T-cell (primary cell): ENCODE results near the gene EID3. TPM values are rescaled to one million over a fixed set of nuclear protein-coding genes. Genes with fewer than 3 reads are reported as not detected.

Experiments
- ATAC-seq, 4 experiments: fragments of 200-7000 bp in 3 of 4; fragments of 150-1000 bp in 1 of 4; cut with Tn5 transposase; replicated peaks in 1 of 4; 1 replicate in 3 of 4; 2 replicates in 1 of 4; pipeline ENCODE4 v1.10.0; 2021; ENCODE audit warnings: moderate library complexity in 3 of 4, mild to moderate bottlenecking in 2 of 4, moderate number of reproducible peaks in 1 of 4
- CTCF ChIA-PET, 2 donors: fragments of 300-600 bp; sonication (Branson Sonifier 250); formaldehyde crosslinking; loops; one replicate each; lab custom pipeline; 2022; ENCODE audit warnings: antibody characterized with exemption in 2 of 2; lab: Charles Lee
- POLR2A ChIA-PET, 2 donors: fragments of 300-600 bp; sonication (Branson Sonifier 250); formaldehyde crosslinking; loops; one replicate each; lab custom pipeline; 2022; ENCODE audit warnings: antibody characterized with exemption in 2 of 2; lab: Charles Lee
- DNase-seq, 35 experiments: peaks; one replicate each; pipeline versions ENCODE4 v3.0.0 to v3.0.0-alpha.2; 2013 to 2023
- H3K27ac ChIP-seq: one replicate; pipeline ENCODE4 v1.5.1; 2013; ENCODE audit warnings: low read length
- H3K27me3 ChIP-seq, 2 experiments: replicated peaks in 1 of 2; 1 replicate in 1 of 2; 2 replicates in 1 of 2; pipeline versions ENCODE4 v1.6.1 to v1.7.0; 2013; ENCODE audit warnings: low read length in 1 of 2, mixed read lengths in 1 of 2; ENCODE audit not compliant: control insufficient read depth in 2 of 2, insufficient read depth in 2 of 2; ENCODE audit errors: extremely low read depth in 1 of 2
- H3K36me3 ChIP-seq, 2 donors: 1 replicate in 1 of 2; 2 replicates in 1 of 2; pipeline versions ENCODE4 v1.6.1 to v1.7.0; 2013; ENCODE audit warnings: low read length in 1 of 2; ENCODE audit not compliant: control insufficient read depth in 2 of 2, insufficient read depth in 1 of 2; ENCODE audit errors: extremely low read depth in 1 of 2
- H3K4me1 ChIP-seq, 2 experiments: 1 replicate in 1 of 2; 2 replicates in 1 of 2; pipeline versions ENCODE4 v1.6.1 to v1.7.0; 2013; ENCODE audit warnings: low read length in 2 of 2, mixed read lengths in 1 of 2; ENCODE audit not compliant: insufficient read depth in 2 of 2, control insufficient read depth in 1 of 2; ENCODE audit errors: extremely low read depth in 1 of 2
- H3K4me3 ChIP-seq, 2 donors: 1 replicate in 1 of 2; 2 replicates in 1 of 2; pipeline versions ENCODE4 v1.5.1 to v1.7.0; 2013; ENCODE audit warnings: mild to moderate bottlenecking in 2 of 2, low read length in 1 of 2, moderate library complexity in 1 of 2; ENCODE audit not compliant: control insufficient read depth in 1 of 2; ENCODE audit errors: extremely low read depth in 1 of 2
- H3K9me3 ChIP-seq: 2 replicates; pipeline ENCODE4 v1.7.0; 2013
- H3K27ac Mint-ChIP-seq, 2 donors: one replicate each; pipeline ENCODE4 v1.8.0; 2020 to 2021; ENCODE audit warnings: mild to moderate bottlenecking in 2 of 2, mixed read lengths in 2 of 2
- H3K27me3 Mint-ChIP-seq, 2 donors: one replicate each; pipeline ENCODE4 v1.8.0; 2021 to 2022; ENCODE audit warnings: mixed read lengths in 2 of 2
- H3K36me3 Mint-ChIP-seq: one replicate; pipeline ENCODE4 v1.8.0; 2021; ENCODE audit warnings: mixed read lengths
- H3K4me1 Mint-ChIP-seq, 3 donors: one replicate each; pipeline ENCODE4 v1.8.0; 2020 to 2022; ENCODE audit warnings: mixed read lengths in 3 of 3, mild to moderate bottlenecking in 1 of 3
- H3K4me3 Mint-ChIP-seq, 3 donors: one replicate each; pipeline ENCODE4 v1.8.0; 2020 to 2022; ENCODE audit warnings: mild to moderate bottlenecking in 3 of 3, mixed read lengths in 3 of 3, moderate library complexity in 3 of 3
- H3K9me3 Mint-ChIP-seq, 3 donors: one replicate each; pipeline ENCODE4 v1.8.0; 2020 to 2022; ENCODE audit warnings: mixed read lengths in 3 of 3
- WGBS: methylation state at CpG from one replicate; pipeline ENCODE4 v1.1.5; 2013; ENCODE audit warnings: missing lambda C conversion rate; ENCODE audit not compliant: insufficient coverage; 5-methylcytosine and 5-hydroxymethylcytosine counted together
- total RNA-seq, 35 experiments: library from RNA in 6 of 35; stranded (reverse) in 6 of 35; fragments of 120-200 nt in 1 of 35; gene quantifications; one replicate each; pipeline versions ENCODE4 v1.2.1 to v1.2.4 and lab custom pipeline; 2013 to 2026

The EID3 gene
- total RNA-seq, 5 donors from 2014 or later (not counting 1 experiment from before 2014, with no cell fraction given) = 5.6 to 13.0 (median 6.0) TPM

GRCh38 chr12:104306943-104307654, 3.6 kb downstream of the EID3 start:
- Mint-ChIP-seq H3K4me1 (peaks cover 55 to 59% (median 56%) of the 10 kb centered on the region in 3 donors), H3K27me3 (no peaks in the 10 kb centered on the region), H3K27ac (no peak overlapping the region), H3K9me3 (no peaks in the 10 kb centered on the region), H3K4me3 (no peak overlapping the region), H3K36me3 (peaks cover 11% of the 10 kb centered on the region)
- POLR2A ChIA-PET = no interaction called here
- no peak overlapping the region for H3K4me3 ChIP-seq
- DNase-seq = no peak
- peaks cover 0 to 13% of the 10 kb centered on the region in 2 donors for H3K36me3 ChIP-seq
- CTCF ChIA-PET = interaction anchor here in 1 of 2 donors (0.6 kb wide), 1 partner anchor 10 kb away, joined by 5 read pairs; no protein-coding TSS in a partner anchor
- no peaks in the 10 kb centered on the region for H3K9me3 ChIP-seq
- 96% methylated on average over 3 of the region's 6 CpGs for WGBS
- H3K27me3 ChIP-seq = no peaks in the 10 kb centered on the region
- no peak for ATAC-seq
- H3K4me1 ChIP-seq = peaks cover 16 to 17% of the 10 kb centered on the region in 2 experiments
- no peak overlapping the region for H3K27ac ChIP-seq

- ChIA-PET POLR2A (no interaction called here), CTCF (no interaction called here)
- DNase-seq (no peak), ATAC-seq (no peak)
- Histone ChIP-seq H3K4me3 (no peak overlapping the region), H3K4me1 (peaks cover 16 to 17% of the 10 kb centered on the region in 2 experiments), H3K36me3 (peaks cover 0 to 18% of the 10 kb centered on the region in 2 donors), H3K27ac (no peak overlapping the region), H3K27me3 (no peaks in the 10 kb centered on the region), H3K9me3 (no peaks in the 10 kb centered on the region)
- Mint-ChIP-seq H3K27ac (no peak overlapping the region), H3K4me3 (no peak overlapping the region), H3K36me3 (peaks cover 13% of the 10 kb centered on the region), H3K4me1 (peaks cover 54 to 58% (median 56%) of the 10 kb centered on the region in 3 donors), H3K9me3 (no peaks in the 10 kb centered on the region), H3K27me3 (no peaks in the 10 kb centered on the region)
Observed at GRCh38 chr12:104307655-104308000, 4.1 kb downstream of the EID3 start.

- peaks cover 22% of the 10 kb centered on the region for H3K36me3 Mint-ChIP-seq
- CTCF ChIA-PET = no interaction called here
- Histone ChIP-seq H3K9me3 (no peaks in the 10 kb centered on the region), H3K4me3 (no peak overlapping the region), H3K27ac (no peak overlapping the region), H3K4me1 (peaks cover 2 to 7% of the 10 kb centered on the region in 2 experiments), H3K36me3 (peaks cover 0 to 36% of the 10 kb centered on the region in 2 donors), H3K27me3 (no peaks in the 10 kb centered on the region)
- ATAC-seq = no peak
- no peaks in the 10 kb centered on the region for H3K27me3 Mint-ChIP-seq
- POLR2A ChIA-PET = interaction anchor here in 1 of 2 donors (0.6 kb wide), 1 partner anchor 15 kb away, joined by 4 read pairs; no protein-coding TSS in a partner anchor
- DNase-seq = no peak
- no peak overlapping the region for H3K4me3 Mint-ChIP-seq
- peaks cover 36 to 40% (median 39%) of the 10 kb centered on the region in 3 donors for H3K4me1 Mint-ChIP-seq
- H3K27ac Mint-ChIP-seq = no peak overlapping the region
- WGBS = 100% methylated on average over 2 of the region's 4 CpGs
- H3K9me3 Mint-ChIP-seq = no peaks in the 10 kb centered on the region
Observed at GRCh38 chr12:104309446-104309993, 6.0 kb downstream of the EID3 start.

- Mint-ChIP-seq H3K9me3 (no peaks in the 10 kb centered on the region), H3K27me3 (no peaks in the 10 kb centered on the region), H3K27ac (no peak overlapping the region), H3K4me1 (peaks cover 21 to 26% (median 25%) of the 10 kb centered on the region in 3 donors), H3K36me3 (peaks cover 30% of the 10 kb centered on the region), H3K4me3 (no peak overlapping the region)
- WGBS = no CpG with 5 or more reads among the region's 5 CpGs
- no peak overlapping the region for H3K27ac ChIP-seq
- H3K4me1 ChIP-seq = peaks cover 0 to 2% of the 10 kb centered on the region in 2 experiments
- POLR2A ChIA-PET = no interaction called here
- peaks cover 0 to 47% of the 10 kb centered on the region in 2 donors for H3K36me3 ChIP-seq
- CTCF ChIA-PET = interaction anchor here in 1 of 2 donors (0.6 kb wide), 1 partner anchor 813 kb away, joined by 3 read pairs; no protein-coding TSS in a partner anchor
- H3K9me3 ChIP-seq = no peaks in the 10 kb centered on the region
- ATAC-seq (no peak), DNase-seq (no peak)
- no peak overlapping the region for H3K4me3 ChIP-seq
- no peaks in the 10 kb centered on the region for H3K27me3 ChIP-seq
Observed at GRCh38 chr12:104310751-104311633, 7.5 kb downstream of the EID3 start.

- ChIA-PET CTCF (interaction anchor here in 1 of 2 donors (0.7 kb wide), 1 partner anchor 9 kb away, joined by 4 read pairs; the partner anchor contains the start of gene EID3), POLR2A (interaction anchor here in 1 of 2 donors (0.6 to 0.8 kb wide), 3 partner anchors 12 to 353 kb away, joined by 3 to 12 read pairs (median 4); no protein-coding TSS in a partner anchor)
- H3K27me3 ChIP-seq = no peaks in the 10 kb centered on the region
- Mint-ChIP-seq H3K4me3 (no peak overlapping the region), H3K4me1 (peaks cover 9 to 14% (median 14%) of the 10 kb centered on the region in 3 donors), H3K9me3 (no peaks in the 10 kb centered on the region), H3K36me3 (peaks cover 31% of the 10 kb centered on the region), H3K27ac (no peak overlapping the region), H3K27me3 (no peaks in the 10 kb centered on the region)
- H3K27ac ChIP-seq = no peak overlapping the region
- H3K4me1 ChIP-seq = peaks cover 0 to 2% of the 10 kb centered on the region in 2 experiments
- no CpG with 5 or more reads among the region's 1 CpG for WGBS
- H3K9me3 ChIP-seq = no peaks in the 10 kb centered on the region
- peaks cover 0 to 53% of the 10 kb centered on the region in 2 donors for H3K36me3 ChIP-seq
- H3K4me3 ChIP-seq = no peak overlapping the region
- DNase-seq = no peak
- no peak for ATAC-seq
Observed at GRCh38 chr12:104312202-104312601, 8.7 kb downstream of the EID3 start.

DNA sequence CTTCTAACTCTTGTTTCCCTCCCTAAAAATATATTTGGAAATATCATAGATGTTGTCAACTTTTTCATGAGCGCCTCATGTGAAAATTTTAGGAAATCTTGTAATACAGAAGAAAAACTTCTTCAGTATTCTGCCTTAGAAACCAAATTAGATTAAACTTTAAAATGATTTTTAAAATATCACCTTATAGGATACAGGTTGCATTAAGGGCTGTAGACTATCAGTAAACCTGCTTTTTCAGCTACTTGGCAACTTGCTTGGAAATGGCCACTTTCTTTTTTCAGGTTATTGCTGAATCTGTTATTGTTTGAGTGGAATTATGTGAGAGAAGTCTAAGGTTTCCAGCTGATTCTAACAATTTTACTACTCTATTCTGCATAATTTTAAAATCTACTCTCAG, 9.1 kb downstream of the EID3 start:
- H3K4me1 ChIP-seq = peaks cover 0 to 2% of the 10 kb centered on the region in 2 experiments
- DNase-seq = no peak
- no peak overlapping the region for H3K4me3 ChIP-seq
- ChIA-PET POLR2A (interaction anchor here in 1 of 2 donors (0.7 to 0.8 kb wide), 2 partner anchors 11 to 13 kb away, joined by 3 to 4 read pairs; no protein-coding TSS in a partner anchor), CTCF (interaction anchor here in 1 of 2 donors (0.7 kb wide), 1 partner anchor 9 kb away, joined by 4 read pairs; the partner anchor contains the start of gene EID3)
- no peaks in the 10 kb centered on the region for H3K9me3 Mint-ChIP-seq
- no peaks in the 10 kb centered on the region for H3K27me3 ChIP-seq
- H3K36me3 Mint-ChIP-seq = peaks cover 31% of the 10 kb centered on the region
- no peak overlapping the region for H3K27ac Mint-ChIP-seq
- peaks cover 0 to 57% of the 10 kb centered on the region in 2 donors for H3K36me3 ChIP-seq
- H3K9me3 ChIP-seq = no peaks in the 10 kb centered on the region
- H3K27ac ChIP-seq = no peak overlapping the region
- peaks cover 5 to 11% (median 10%) of the 10 kb centered on the region in 3 donors for H3K4me1 Mint-ChIP-seq
- no CpG with 5 or more reads among the region's 1 CpG for WGBS
- H3K27me3 Mint-ChIP-seq = no peaks in the 10 kb centered on the region
- H3K4me3 Mint-ChIP-seq = no peak overlapping the region
- ATAC-seq = no peak
